Amniotic epithelial cell (primary cell): ENCODE results near the gene MT3.
"Not testable (repeated sequence)": the region's sequence is repeated elsewhere in the genome, so short reads cannot be mapped to it uniquely, and the experiment has no call there.

Source experiments
- DNase-seq: peaks from one replicate; pipeline ENCODE4 v3.0.0-alpha.2; 2010; ENCODE audit warnings: low read depth

Gene MT3

DNA sequence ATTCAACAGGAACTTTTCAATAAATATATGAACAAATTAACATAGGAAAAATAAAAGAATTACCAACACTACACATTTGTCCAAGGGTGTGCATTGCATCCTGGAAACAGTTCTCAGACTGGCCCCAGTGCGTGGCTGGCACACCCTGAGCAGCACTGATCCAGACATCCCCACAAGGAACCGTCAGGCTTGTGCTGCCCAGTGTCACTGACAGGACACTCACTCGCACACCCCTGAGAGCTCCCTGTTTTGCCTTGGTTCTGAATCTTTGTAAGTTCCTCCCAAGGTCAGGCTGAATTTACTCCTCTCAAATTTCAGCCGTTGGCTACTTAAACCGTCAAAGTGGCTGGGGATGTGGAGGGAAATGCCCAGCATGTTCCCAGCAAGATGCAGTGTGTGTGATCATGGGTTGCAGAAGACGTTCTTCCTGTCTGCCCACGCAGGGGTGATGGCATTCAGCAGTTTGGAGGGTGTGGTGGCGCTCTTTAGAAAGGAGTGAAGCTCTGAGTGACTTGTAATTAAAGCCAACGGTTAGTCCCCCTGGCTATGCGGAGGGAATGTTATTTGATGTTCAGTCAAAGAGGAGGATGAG lies 20.8 kb downstream of the MT3 start:
- peak; percentile 94 for DNase-seq

DNA sequence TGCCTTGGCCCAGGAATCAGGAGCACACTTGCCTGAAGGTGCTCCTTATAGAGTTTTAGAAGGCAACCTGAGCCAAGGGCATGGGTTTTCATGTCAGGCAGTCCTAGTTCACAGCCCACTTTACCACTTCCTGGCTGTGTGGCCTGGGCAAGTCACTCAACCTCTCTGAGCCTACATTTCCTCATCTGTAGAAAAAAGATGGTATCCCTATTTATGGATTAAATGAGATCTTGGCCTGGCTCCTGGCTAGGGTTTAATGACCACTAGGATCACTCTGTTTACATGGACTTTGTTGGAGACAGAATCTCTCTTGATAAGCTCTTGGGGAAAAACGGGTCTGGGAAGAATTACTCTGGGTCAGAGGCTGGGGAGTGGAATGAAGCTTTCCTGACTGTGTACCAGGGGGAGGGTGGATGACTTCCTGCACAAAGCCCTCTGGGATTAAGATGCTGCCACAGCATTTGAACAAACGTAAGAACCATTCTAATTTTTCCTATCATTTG lies 21.3 kb downstream of the MT3 start:
- peak; percentile 91 for DNase-seq

DNA sequence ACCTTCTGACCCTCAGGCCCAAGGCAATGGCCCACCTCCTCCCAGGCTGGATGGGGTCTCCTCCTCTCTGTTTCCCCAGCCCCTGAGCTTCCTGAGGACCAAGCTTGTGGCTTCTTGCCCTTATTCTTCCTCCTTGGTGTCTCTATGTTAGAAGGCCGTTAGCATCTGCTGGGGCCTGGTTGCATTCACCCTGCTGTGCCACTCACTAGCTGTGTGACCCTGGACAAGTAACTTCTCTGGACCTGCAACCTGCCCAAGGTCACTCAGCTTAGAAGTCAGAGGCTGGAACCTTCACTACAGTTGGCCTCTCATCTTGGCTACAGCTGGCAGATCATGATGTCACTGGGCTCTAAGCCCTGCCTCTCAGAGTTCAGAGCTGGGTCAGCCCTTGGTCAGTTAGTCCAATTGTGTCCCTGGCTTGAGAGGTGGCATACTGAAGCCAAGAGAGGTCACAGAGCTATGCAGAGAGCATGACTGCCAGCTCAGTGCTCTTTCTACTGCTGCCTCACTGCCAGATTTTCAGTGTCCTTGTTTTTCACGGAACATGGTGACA lies 22.0 kb downstream of the MT3 start:
- DNase-seq, result peak; percentile 65

DNA sequence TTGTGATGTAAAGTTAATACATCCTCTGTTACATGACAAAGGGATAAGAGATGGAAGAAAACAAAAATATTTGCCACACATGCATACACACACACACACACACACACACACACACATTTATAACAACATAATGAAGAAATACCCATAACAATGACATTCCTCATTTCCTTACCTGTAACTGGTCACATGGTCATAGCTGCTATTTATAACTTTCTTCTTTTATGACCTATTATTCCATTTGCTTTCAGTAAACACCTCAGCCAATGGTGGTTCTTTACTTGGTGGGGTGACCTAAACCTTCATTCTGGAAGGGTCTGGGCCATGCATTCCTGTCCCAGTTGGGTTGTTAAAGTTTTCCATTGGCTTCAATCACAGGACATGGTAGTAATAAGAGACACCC lies 24.4 kb downstream of the MT3 start:
- no peak for DNase-seq

DNA sequence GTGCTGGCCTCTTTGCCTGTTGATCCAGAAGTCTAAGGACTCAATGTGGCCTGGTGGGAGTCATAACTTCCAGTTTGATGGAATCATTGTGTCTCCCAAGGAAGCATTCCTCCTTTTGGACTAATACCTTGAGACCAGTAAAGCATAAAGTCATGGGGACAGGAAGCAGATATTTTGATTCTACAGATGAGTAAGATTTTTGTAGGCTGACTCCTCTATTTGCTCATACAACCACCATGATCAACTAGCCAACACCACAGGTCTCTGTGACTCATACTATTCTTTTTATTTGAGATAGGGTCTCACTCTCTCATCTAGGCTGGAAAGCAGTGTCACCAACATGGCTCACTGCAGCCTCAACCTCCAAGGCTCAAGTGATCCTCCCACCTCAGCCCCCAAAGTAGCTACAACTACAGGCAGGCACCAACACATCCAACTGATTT lies 25.2 kb downstream of the MT3 start:
- DNase-seq, result peak; percentile 64

DNA sequence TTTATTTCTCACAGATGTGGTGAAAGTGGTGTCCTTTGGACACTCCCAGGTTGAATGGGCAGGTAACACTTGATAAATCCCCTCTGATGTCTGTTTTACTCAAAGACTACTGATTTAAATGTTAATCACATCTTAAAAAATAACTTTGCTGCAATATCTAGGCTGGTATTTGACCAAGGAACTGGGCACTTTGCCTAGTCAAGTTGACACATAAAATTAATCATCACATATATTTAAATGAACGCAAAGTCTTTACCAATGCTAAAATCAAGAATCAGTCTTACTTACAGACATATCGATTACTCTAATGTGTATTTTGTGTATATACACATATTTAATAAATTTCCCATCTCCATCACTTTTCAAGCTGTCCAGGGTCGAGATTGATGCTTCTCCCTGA lies 26.0 kb downstream of the MT3 start:
- DNase-seq, result peak; percentile 43

DNA sequence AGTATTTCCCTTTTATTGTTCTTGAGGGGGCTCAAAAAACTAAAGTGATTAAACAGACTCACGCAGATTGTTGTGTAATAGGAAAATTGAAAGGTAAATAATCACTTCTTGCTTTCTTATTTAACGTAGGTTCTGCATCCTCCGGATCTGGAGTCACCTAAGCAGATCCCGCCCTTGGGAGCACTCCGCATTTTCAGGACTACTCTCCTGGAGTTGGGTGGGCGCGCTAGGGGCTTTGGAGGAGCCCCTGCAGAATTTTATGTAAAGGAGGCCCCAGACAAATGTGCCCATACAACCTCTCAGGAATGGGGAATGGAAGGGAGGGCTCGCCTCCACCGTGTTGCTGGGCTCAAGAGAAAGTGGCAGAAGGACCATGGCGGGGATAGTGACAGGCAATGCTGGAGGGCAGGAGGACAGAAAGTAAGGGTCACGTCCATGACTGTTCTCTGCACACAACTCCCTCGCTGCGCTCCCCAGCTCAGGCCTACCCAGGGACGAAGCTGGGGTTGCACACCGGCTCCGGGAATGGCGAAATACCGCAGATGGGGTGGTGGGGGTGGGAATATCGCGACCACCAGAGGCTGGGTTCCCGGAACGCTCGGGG lies 27.4 kb downstream of the MT3 start:
- DNase-seq, result no peak

DNA sequence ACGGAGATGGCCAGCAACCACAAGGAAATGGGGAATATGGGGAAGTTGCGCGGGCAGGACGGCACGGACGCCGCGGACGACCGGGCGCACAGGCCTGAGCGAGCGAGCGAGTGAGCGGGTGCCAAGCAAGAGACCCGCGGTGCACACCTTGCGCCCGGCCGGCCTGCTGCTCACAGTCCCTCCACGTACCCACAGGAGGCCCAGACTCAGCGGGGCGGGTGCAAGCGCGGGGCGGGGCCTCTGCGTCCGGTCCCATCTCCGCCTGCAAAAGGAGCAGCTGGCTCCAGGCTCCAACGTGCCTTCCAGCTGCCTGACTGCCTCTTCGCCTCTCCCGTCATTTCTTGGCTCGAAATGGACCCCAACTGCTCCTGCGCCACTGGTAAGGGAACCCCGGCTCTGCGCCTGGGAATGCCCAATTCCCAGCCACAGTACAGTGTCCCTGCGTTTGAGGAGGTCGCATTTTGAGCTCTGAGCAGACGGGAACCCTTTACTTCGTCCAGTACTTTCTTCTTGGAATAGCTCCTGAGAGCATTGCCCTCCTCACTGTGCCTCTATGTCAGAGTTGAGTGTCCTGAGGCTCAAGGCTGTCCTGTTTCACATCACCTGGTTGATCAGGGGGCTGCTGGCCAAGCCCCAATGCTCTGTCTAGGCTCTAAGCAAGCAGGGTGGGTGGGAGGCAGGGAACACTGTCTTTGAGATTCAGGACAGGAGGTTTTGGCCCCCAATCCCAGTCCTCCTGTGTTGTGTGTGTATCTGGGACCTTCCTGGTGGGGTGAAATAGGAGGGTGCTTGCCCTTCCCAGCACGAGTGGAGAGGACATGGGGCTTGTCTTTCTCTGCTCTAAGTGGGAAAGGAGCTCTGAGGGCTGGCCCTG lies 28.1 kb downstream of the MT3 start:
- peak; percentile 65 for DNase-seq

DNA sequence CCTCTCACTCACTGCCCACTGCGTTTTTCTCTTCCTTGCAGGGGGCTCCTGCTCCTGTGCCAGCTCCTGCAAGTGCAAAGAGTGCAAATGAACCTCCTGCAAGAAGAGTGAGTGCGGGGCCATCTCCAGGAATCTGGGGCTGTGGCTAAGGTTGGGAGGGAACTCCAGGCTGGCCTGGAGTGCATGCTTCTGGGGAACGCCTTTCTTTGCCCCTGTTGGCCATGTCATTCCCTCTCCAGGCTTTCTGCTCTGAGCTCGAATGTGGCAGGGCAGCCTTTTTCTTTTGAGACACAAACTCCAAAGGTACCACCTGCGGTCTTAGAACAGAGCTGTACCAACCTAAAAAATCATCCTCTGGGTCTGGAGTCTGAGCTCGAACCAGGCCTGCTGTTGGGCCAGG lies 28.8 kb downstream of the MT3 start:
- no peak for DNase-seq

DNA sequence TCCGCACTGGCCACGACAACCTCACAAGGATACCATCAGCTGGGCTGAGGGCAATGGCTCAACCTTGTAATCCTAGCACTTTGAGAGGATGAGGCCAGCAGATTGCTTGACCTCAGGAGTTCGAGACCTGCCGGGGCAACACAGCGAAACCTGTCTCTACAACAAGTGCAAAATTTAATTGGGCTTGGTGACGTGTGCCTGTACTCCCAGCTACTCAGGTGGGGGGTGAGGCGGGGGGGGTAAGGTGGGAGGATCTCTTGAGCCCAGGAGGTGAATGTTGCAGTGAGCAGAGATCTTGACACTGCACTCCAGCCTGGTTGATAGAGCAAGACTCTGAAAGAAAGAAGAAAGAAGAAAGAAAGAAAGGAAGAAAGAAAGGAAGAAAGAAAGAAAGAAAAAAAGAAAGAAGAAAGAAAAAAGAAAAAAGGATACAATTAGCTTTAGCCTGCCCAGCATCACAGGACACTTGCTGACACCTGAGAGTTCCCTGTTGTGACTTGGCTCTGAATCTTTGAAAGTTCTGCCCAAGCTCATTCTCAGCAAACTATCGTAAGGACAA lies 31.1 kb downstream of the MT3 start:
- DNase-seq, result no peak

DNA sequence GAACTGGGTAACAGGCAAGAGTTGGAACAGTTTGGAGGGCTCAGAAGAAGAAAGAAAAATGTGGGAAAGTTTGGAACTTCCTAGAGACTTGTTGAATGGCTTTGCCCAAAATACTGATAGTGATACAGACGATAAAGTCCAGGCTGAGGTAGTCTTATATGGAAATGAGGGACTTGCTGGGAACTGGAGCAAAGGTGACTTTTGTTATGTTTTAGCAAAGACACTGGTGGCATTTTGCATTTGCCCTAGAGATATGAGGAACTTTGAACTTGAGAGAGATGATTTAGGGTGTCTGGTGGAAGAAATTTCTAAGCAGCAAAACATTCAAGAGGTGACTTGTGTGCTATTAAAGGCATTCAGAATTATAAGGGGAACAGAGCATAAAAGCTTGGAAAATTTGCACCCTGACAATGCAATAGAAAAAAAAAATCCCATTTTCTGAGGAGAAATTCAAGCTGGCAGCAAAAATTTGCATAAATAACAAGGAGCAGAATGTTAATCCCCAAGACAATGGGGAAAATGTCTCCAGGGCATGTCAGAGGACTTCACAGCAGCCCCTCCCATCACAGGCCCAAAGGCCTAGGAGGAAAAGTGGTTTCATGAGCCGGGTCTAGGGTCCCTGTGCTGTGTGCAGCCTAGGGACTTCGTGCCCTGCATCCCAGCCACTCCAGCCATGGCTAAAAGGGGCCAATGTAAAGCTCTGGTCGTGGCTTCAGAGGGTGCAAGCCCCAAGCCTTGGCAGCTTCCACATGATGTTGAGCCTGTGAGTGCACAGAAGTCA lies 32.5 kb downstream of the MT3 start:
- not testable (repeated sequence) for DNase-seq

DNA sequence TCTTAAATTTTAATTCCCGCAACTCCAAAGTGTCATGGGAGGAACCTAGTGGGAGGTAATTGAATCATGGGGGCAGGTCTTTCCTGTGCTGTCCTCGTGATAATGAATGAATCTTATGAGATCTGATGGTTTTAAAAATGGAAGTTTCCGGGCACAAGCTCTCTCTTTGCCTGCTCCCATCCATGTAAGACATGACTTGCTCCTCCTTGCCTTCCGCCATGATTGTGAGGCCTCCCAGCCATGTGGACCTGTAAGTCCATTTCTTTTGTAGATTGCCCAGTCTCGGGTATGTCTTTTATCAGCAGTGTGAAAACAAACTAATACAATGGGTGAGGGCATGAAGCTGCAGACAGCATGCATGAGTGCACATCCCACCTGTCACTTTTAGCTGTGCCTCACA lies 33.9 kb downstream of the MT3 start:
- not testable (repeated sequence) for DNase-seq

DNA sequence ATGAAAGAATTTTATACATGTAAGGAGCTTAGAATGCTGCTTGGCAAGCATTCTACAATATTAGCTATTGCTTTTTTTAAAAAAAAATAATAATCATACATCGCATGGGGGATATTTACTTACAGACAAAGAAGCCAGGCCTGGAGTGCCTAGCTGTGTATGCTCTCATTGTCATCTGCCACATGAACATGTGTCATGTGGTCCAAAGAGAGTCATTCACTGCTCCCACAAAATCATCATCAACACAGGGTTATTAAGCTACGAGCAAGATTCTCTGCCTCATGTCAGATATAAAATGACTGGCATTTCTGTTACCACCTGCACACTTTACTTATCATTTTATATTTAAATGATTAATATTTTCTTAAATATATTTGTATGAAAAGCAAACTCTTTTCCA lies 34.3 kb downstream of the MT3 start:
- no peak for DNase-seq

DNA sequence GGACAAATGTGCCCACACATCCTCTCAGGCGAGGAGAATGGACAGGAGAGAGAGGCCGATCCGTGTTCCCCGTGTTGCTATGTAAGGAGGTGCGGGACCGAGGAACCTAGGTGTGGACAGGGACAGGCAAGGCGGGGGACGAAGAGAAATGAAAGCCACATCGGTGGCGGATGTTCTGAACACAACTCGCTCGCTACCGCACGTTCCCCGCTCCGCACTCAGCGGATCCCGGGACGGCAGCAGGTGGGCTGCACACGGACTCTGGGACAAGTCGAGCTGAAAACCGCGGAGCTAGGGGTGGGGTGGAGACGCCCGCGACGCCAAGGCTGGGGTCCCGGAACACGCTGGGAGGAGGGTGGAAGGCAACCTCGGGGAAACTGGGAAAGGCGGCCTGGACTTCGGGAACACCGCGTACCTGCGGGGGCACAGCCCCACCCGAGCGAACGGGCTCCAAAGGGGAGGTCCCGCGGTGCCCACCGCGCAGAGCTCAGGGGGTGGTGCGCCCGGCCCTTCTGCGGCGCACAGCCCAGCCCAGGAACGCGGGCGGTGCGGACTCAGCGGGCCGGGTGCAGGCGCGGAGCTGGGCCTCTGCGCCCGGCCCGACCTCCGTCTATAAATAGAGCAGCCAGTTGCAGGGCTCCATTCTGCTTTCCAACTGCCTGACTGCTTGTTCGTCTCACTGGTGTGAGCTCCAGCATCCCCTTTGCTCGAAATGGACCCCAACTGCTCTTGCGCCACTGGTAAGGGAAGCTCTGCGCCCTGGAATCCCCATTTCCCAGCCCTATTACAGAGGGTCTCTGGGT lies 36.0 kb downstream of the MT3 start, which contains the start of gene MT1E:
TSS of gene MT1E (plus strand) at position 642 of the 803 bp plus-strand sequence. CDS start at position 713, 71 bp downstream.
- peak; percentile 78 for DNase-seq

DNA sequence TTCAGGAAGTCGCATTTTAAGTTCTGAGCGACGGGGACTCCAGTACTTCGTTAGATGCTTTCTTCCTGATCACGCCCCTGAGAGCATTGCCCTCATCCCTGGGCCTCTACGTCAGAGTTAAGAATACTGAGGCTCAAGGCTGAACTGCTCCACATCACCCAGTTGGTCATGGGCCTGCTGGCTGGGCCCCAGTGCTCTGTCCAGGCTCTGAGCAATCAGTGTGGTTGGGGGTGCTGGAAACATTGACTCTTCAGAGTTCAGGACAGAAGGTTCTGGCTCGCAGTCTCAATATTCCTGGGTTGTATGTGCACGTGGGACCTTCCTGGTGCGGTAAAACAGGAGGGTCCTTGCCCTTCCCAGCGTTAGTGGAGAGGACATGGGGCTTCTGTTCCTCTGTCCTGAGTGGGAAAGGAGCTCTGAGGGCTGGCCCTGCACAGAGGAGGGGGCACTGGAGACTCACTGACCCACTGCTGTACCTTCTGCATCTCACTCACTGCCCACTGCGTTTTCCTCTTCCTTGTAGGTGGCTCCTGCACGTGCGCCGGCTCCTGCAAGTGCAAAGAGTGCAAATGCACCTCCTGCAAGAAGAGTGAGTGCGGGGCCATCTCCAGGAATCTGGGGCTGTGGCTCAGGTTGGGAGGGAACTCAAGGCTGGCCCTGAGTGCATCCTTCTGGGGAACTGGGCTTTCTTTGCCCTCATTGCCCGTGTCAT lies 36.8 kb downstream of the MT3 start:
- peak; percentile 79 for DNase-seq

DNA sequence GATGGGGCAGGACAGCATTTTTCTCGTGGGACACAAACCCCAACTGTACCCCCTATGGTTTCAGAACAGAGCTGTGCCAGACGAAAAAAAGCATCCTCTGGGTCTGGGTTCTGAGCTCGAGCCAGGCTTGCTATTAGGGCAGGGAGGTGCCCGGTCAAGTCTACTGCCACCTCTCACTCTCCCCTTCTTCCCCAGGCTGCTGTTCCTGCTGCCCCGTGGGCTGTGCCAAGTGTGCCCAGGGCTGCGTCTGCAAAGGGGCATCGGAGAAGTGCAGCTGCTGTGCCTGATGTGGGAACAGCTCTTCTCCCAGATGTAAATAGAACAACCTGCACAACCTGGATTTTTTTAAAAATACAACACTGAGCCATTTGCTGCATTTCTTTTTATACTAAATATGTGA lies 37.4 kb downstream of the MT3 start:
- no peak for DNase-seq

DNA sequence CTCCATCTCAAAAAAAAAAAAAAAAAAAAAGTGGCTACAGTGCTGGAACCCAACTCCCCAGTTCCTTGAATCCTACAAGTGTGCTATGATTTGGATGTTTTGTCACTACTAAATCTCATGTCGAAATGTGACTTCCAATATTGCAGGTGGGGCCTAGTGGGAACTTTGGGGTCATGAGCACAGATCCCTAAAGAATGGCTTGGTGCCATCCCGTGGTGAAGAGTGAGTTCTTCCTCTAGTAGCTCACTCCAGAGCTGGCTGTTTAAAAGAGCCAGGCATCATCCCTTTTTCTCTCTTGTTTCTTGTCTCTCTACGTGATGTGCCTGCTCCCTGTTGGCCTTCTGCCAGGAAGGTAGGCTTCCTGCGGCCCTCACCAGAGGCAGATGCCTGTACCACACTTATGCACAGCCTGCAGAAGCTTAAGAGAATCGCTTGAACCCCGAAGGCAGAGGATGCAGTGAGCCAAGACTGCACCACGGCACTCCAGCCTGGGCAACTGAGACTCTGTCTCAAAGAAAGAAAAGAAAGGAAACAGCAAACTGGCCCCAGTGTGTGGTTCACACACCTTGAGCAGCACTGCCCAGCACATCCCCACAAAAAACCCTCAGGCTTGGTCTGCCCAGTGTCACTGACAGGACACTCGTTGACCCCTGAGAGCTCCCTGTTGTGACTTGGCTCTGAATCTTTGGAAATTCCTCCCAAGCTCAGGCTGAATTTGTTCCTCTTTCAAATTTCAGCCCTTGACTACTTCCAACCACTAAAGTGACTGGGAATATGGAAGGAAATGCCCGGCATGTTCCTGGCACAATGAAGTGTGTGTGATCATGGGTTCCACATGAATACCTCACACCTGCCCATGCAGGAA lies 39.4 kb downstream of the MT3 start:
- peak; percentile 40 for DNase-seq

DNA sequence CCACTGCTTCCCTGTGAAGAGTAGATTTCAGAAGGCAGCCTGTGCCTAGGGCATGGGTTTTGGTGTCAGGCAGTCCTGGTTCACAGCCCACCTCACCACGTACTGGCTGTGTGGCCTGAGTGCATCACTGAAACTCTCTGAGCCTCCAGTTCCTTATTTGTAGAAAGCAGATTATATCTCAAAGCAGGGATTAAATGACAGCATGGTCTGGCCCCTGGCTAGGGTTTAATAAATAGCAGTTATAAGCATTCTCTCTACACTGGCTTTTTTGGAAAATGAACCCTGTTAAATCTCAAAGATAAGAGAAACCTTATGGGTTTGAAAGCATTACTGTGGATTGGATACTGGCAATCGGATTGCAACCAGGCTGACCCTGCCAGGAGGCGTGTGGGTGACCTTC lies 40.2 kb downstream of the MT3 start:
- DNase-seq, result no peak

DNA sequence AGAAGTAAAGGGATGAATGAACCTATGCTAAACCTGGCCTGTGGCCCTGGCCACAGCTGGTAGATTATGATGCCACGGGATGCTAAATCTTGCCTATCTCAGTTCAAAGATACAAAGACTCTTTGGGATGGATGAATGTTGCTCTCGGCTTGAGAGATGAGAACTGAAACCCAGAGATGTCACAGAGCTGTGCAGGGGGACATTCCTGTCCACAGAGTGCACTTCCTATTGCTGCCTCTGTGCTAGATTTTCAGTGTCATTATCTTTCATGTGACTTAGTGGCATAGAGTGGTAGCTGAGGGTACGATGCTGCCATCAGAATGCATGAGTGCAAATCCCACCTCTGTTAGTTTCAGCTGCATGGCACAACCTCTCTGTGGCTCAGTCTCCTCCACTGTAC lies 40.8 kb downstream of the MT3 start:
- no peak for DNase-seq
